Measurements from ENCODE around the gene SLC24A3. TPM values are rescaled to one million over a fixed set of nuclear protein-coding genes. Genes with fewer than 3 reads are reported as not detected.

Gene SLC24A3
- total RNA-seq, 1 experiment from 2014 or later: 0.14 TPM

DNA sequence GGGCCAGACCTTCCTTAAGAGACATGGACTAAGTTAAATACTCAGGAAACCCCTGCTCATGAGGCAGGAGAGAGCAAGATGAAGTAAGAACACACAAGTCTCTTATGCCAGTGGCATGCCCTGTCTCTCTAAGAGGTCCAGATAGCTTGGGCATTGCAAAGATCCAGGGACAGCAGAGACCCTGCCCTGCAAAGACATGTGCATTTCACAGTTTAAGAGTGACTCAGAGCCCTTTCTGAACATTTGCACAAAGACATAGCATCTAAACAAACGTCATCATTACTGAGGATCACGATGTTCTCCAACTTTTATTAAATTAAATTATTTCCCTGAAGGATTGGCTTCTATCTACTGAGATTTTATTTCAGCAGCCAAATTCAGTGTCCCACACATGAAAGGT lies 315.1 kb downstream of the SLC24A3 start:
- Histone ChIP-seq H3K27me3 (replicated peaks; ENCODE audit: control insufficient read depth, insufficient read depth, low read length) (no peaks in the 10 kb centered on the region), H3K9me3 (no peaks in the 10 kb centered on the region), H3K4me3 (ENCODE audit: low read depth, low read length) (no peak overlapping the region), H3K4me1 (no peaks in the 10 kb centered on the region), H3K36me3 (ENCODE audit: control insufficient read depth, insufficient read depth, low read length) (no peaks in the 10 kb centered on the region)
- CTCF ChIA-PET: no interaction called here
- Mint-ChIP-seq H3K27me3 (ENCODE audit: insufficient read depth, unreplicated experiment) (peaks cover 20% of the 10 kb centered on the region), H3K9me3 (ENCODE audit: unreplicated experiment) (no peaks in the 10 kb centered on the region), H3K36me3 (ENCODE audit: insufficient read depth, unreplicated experiment) (no peaks in the 10 kb centered on the region), H3K4me1 (ENCODE audit: low read depth, unreplicated experiment) (no peaks in the 10 kb centered on the region), H3K4me3 (ENCODE audit: unreplicated experiment) (no peak overlapping the region), H3K27ac (ENCODE audit: unreplicated experiment) (no peak overlapping the region)
- TF ChIP-seq, protein P1, sequence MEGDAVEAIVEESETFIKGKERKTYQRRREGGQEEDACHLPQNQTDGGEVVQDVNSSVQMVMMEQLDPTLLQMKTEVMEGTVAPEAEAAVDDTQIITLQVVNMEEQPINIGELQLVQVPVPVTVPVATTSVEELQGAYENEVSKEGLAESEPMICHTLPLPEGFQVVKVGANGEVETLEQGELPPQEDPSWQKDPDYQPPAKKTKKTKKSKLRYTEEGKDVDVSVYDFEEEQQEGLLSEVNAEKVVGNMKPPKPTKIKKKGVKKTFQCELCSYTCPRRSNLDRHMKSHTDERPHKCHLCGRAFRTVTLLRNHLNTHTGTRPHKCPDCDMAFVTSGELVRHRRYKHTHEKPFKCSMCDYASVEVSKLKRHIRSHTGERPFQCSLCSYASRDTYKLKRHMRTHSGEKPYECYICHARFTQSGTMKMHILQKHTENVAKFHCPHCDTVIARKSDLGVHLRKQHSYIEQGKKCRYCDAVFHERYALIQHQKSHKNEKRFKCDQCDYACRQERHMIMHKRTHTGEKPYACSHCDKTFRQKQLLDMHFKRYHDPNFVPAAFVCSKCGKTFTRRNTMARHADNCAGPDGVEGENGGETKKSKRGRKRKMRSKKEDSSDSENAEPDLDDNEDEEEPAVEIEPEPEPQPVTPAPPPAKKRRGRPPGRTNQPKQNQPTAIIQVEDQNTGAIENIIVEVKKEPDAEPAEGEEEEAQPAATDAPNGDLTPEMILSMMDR (IDR thresholded peaks at IDR 0.05; ENCODE audit: insufficient read depth in 1 of 2, low read depth in 1 of 2, low read length in 1 of 2, severe bottlenecking in 1 of 2, unreplicated experiment in 1 of 2): no peak
- POLR2A ChIA-PET: no interaction called here
- DNase-seq: no peak
- intact Hi-C loops (cut with micrococcal nuclease; ENCODE audit: unreplicated experiment): loop anchor here (10.0 kb wide), 1 partner anchor 73 kb away; no protein-coding TSS in a partner anchor
- BruUV-seq (replicated peaks): no TSS peak

GRCh38 chr20:19528286-19529030 lies 316.0 kb downstream of the SLC24A3 start:
- no peak overlapping the region for H3K4me3 ChIP-seq (ENCODE audit: low read depth, low read length)
- intact Hi-C loops (cut with micrococcal nuclease; ENCODE audit: unreplicated experiment): loop anchor here (10.0 kb wide), 1 partner anchor 74 kb away; no protein-coding TSS in a partner anchor
- CTCF ChIA-PET: no interaction called here
- POLR2A ChIA-PET: no interaction called here
- H3K9me3 ChIP-seq: no peaks in the 10 kb centered on the region
- H3K4me1 Mint-ChIP-seq (ENCODE audit: low read depth, unreplicated experiment): no peaks in the 10 kb centered on the region
- no peaks in the 10 kb centered on the region for H3K9me3 Mint-ChIP-seq (ENCODE audit: unreplicated experiment)
- no peak overlapping the region for H3K27ac Mint-ChIP-seq (ENCODE audit: unreplicated experiment)
- TF ChIP-seq, protein P1 (IDR thresholded peaks at IDR 0.05; ENCODE audit: insufficient read depth in 1 of 2, low read depth in 1 of 2, low read length in 1 of 2, severe bottlenecking in 1 of 2, unreplicated experiment in 1 of 2): no peak
- no peaks in the 10 kb centered on the region for H3K27me3 ChIP-seq (replicated peaks; ENCODE audit: control insufficient read depth, insufficient read depth, low read length)
- no peaks in the 10 kb centered on the region for H3K36me3 ChIP-seq (ENCODE audit: control insufficient read depth, insufficient read depth, low read length)
- H3K36me3 Mint-ChIP-seq (ENCODE audit: insufficient read depth, unreplicated experiment): no peaks in the 10 kb centered on the region
- no TSS peak for BruUV-seq (replicated peaks)
- H3K27me3 Mint-ChIP-seq (ENCODE audit: insufficient read depth, unreplicated experiment): peaks cover 20% of the 10 kb centered on the region
- H3K4me3 Mint-ChIP-seq (ENCODE audit: unreplicated experiment): no peak overlapping the region
- H3K4me1 ChIP-seq: no peaks in the 10 kb centered on the region
- DNase-seq: no peak

- CTCF ChIA-PET: no interaction called here
- H3K27ac Mint-ChIP-seq (ENCODE audit: unreplicated experiment): no peak overlapping the region
- intact Hi-C loops (cut with micrococcal nuclease; ENCODE audit: unreplicated experiment): no loop called here
Measured at GRCh38 chr20:19530006-19530405, 317.6 kb downstream of the SLC24A3 start.

More at GRCh38 chr20:19530006-19530405, 317.6 kb downstream of the SLC24A3 start:
- TF ChIP-seq, protein P1 (IDR thresholded peaks at IDR 0.05; ENCODE audit: insufficient read depth in 1 of 2, low read depth in 1 of 2, low read length in 1 of 2, severe bottlenecking in 1 of 2, unreplicated experiment in 1 of 2): no peak
- Histone ChIP-seq H3K4me3 (ENCODE audit: low read depth, low read length) (no peak overlapping the region), H3K4me1 (no peaks in the 10 kb centered on the region), H3K9me3 (peaks cover 3% of the 10 kb centered on the region; the same call in 1 of the 2 replicates), H3K36me3 (ENCODE audit: control insufficient read depth, insufficient read depth, low read length) (no peaks in the 10 kb centered on the region), H3K27me3 (replicated peaks; ENCODE audit: control insufficient read depth, insufficient read depth, low read length) (no peaks in the 10 kb centered on the region)
- no peaks in the 10 kb centered on the region for H3K36me3 Mint-ChIP-seq (ENCODE audit: insufficient read depth, unreplicated experiment)
- H3K4me3 Mint-ChIP-seq (ENCODE audit: unreplicated experiment): no peak overlapping the region
- no peaks in the 10 kb centered on the region for H3K9me3 Mint-ChIP-seq (ENCODE audit: unreplicated experiment)
- POLR2A ChIA-PET: no interaction called here
- DNase-seq: no peak
- H3K27me3 Mint-ChIP-seq (ENCODE audit: insufficient read depth, unreplicated experiment): peaks cover 17% of the 10 kb centered on the region
- BruUV-seq (replicated peaks): no TSS peak
- no peaks in the 10 kb centered on the region for H3K4me1 Mint-ChIP-seq (ENCODE audit: low read depth, unreplicated experiment)
